Measurements from ENCODE around the gene IL1RAP.
"Not testable (repeated sequence)": the region's sequence is repeated elsewhere in the genome, so short reads cannot be mapped to it uniquely, and the experiment has no call there.

The IL1RAP gene

DNA sequence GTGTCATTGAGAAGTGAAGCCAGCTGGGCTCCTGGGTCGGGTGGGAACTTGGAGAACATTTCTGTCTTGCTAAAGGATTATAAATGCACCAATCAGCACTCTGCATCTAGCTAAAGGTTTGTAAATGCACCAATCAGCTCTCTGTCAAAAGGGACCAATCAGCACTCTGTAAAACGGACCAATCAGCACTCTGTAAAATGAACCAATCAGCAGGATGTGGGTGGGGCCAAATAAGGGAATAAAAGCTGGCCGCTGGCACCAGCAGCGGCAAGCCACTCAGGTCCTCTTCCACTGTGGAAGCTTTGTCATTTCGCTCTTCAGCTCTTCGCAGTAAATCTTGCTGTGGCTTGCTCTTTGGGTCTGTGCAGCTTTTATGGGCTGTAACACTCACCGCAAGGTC, 164.0 kb downstream of the IL1RAP start:
- DNase-seq, result not testable (repeated sequence)

DNA sequence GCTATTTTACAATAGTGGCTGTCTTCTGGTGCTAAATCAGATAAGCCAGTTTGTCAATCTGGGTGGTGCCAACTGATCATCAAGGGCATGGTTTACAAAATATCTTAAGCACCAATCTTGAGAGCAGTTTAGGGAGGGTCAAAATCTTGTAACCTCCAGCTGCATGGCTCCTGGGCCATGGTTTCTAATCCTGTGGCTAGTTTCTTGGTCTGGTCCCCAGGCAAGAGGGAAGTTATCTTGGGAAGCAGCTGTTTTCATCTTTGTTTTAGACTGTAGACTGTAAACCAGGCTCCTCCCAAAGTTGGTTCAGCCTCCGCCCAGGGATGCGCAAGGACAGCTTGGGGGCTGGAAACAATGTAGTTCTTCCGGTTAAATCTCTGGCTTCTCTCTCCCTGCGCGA, 166.8 kb downstream of the IL1RAP start:
- no peak for DNase-seq

DNA sequence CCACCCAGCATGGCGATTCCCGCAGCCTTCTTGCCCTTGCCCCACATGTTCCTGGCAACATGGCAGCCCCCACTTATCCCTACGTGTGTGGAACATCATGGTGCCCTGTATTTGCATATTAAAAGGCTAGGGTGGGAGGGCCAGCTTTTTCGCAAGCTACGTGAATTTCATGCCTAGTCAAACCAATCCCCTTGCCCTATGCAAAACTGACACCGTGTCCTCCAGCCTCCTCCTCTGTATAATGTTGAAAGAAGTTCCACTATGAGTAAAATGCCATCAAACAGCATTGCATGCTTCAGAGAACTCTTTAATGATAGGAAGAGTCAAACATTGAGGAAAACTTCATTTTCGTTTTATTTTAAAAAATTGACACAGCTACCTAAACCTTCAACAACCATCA, 170.9 kb downstream of the IL1RAP start:
- no peak for DNase-seq

DNA sequence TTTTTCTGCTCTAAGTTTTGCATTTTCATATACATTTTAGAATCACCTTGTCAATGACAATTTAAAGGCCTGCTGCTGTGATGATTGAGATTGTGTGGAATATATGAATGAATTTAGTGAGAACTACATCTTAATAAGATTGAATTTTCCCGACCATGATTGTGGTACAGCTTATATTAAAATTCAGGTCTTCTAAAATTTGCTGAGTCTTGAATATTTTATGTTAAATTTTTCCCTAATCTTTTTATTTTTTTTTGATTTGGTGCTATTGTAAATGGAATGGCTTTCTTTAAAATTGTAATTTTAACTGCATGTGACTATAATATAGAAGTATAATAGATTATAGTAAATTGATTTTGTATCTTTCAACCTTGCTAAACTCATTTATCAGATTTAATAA, 172.1 kb downstream of the IL1RAP start:
- DNase-seq, result no peak

DNA sequence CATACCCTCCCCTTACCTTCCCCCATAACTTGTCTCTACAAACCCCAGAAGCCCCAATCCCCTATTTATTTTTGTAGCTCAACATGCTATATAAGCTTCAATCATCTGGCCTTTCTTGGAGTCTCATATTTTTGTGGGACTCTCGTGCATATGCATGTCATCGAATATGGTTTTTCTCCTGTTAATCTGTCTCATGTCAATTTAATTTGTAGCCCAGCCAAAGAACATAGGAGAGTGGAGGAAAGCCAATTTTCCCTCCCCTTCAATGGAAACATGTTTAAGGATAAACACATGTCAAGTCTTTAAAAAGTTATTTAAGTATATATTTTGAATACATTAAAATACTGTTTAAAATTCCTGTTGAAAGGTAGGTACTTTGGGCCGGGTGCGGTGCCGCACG, 176.4 kb downstream of the IL1RAP start:
- no peak for DNase-seq

DNA sequence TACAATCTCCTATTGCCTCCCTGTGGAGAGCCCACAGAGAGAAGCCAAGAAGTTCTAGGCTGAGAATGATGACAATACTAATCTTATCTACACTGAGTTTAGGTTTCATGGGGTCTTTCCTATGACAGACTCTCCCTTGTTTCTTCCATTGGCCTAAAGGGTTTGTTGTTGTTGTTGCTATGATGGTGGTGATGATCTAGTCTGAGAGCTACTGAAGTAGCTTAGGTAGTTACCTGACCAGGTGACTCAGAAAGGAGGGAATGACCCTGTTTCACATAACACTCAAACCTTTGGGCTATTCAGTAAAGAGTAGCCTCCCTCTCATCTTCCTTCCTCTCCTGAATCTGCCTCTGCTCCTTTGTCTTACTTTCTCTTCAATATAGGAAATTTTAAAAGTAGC, 178.4 kb downstream of the IL1RAP start:
- DNase-seq, result no peak

DNA sequence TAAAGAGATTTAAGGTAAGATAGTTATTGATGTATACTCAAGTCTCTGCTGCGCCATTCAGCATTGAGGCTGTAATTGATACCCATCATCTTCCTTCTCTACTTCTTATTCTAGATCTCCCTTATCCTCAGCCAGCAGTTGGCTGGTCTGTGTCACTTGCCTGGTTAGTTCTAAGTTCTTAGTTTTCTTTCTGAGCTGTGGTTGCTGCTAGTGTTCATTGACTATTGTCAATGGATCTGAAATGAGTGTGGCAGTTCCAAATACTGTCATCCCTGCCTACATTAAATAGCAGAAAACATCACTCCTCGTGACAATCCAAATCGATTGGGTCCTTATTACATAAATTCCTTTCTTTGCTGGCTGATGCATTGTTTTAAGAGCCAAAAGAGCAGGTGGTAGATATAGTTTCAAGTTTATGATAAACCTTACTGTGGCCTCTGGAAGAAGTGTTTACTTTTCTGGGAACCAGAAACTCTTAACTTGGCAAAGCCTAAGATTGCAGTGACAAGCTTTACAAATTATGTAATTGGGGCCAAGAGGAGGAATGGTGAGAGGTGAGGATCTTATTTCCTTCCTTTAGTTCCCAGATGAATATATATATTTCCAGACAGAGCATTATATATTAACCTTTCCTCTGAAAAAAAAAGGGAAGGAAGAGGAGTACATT, 180.6 kb downstream of the IL1RAP start:
- DNase-seq, result no peak

DNA sequence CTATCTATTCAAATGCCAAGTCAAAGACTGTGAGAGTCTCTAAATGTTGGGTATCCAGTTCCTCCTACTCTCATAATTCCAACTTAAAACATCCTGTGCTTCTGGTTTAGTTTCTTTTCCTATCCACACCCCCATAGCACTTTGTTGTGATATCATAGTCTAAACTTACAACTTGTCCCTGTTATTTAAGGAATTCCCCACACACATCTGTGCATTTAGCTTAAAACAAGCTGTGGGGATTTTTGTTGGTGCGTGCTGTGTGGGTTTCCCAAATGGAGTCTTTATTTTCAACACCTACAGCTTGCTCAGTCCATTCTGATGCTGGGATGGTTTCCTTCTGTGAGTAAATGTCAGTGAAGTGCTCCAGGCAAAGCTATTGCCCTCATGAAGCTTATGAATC, 181.3 kb downstream of the IL1RAP start:
- DNase-seq, result no peak

DNA sequence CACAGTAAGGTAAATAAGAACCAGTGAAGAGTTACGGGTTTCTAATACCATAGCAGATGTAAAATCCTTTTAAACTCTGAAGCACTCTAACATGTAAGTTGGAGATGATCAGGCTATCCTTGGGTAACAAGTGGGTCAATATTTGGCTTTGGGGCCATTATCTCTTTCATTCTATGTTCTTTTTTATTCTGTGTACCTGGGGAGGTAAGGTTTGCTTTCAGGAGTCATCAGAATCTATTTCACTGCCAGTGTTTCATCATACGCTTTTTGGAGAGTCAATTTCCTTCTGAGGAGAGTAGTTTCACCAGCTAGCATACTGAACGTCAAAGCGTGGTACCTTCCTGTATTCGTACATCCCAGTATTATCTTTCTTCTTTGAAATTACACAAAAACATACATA, 182.1 kb downstream of the IL1RAP start:
- no peak for DNase-seq

DNA sequence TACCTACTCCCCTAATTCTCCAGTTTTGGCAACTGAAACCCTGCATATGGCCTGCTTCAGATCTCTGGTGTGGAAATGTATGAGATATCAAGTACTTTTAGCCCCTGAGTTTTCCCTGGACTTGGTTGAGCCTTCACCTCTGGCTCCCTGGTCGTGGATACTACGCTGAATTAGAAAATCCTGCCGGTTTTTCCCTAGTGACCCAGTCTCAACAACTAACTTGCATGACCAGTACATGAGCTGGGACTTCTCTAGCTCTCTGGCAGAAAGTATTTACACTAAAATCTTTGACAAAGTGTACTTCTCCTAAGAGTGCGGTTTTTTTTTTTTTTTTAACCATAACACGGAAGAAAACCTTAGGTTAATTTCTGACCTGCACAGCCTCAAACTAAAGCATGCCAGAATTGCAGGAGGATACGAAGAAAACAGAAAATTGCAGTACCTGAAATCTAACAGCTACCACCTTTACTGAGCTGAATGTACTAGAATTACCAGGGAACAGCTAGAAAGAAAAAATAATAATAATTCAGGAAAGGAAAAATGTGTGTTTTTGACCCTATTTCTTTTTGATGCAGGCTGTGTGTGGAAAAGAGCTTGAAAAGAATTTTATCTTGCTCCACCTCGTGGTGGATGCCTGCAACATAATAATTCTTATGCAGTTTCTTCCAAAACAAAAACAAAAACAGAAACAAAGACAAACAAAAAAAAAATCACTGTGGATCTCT, 183.1 kb downstream of the IL1RAP start:
- no peak for DNase-seq

DNA sequence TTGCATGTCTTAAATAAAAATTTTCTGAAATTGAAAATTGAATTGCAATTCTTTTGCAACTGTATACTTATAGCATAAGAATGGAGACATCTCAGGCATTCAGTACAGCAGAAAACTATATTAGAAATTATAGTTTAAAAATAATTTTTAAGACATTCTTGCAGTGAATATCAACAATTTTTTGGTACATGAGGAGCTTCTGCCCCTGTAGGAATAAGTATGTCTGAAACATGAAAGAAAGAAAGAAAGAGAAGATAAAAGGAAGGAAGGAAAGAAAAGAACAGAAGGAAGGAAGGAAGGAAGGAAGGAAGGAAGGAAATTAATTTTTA, 183.6 kb downstream of the IL1RAP start:
- DNase-seq, result no peak

DNA sequence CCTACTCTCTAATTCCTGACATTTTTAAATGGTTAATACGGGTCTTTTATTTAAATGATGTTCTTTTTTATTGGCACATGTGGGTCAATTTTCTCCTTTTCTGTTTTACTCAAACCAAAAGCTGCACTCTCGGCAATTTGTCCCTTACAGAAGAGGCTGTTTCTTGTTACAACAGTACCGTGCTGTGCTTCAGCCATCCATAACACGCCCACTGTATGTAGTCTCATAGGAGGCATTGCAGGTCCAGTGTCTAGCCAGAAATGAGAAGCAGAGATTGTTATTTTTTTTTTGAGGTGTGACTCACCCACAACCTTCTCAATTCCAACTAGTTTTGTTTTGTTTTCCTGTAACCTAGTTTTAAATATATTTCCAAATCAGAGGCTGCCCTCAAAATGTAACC, 184.0 kb downstream of the IL1RAP start:
- DNase-seq, result no peak

DNA sequence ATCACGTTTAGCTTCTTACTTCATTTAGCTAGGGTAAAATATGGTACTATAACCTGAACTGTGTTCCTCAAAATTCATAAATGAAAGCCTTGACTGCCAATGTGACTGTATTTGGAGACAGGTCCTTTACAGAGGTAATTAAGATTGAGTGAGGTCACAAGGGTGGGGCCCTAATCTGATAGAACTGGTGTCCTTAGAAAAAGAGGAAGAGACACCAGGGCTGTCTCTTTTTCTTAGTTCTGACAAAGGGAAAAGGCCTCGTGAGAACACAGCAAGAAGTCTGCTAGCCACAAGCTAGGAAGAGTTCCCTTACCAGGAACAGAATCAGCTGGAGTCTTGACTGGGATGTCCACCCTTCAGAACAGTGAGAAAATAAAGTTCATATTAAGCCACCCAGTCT, 185.9 kb downstream of the IL1RAP start:
- no peak for DNase-seq

DNA sequence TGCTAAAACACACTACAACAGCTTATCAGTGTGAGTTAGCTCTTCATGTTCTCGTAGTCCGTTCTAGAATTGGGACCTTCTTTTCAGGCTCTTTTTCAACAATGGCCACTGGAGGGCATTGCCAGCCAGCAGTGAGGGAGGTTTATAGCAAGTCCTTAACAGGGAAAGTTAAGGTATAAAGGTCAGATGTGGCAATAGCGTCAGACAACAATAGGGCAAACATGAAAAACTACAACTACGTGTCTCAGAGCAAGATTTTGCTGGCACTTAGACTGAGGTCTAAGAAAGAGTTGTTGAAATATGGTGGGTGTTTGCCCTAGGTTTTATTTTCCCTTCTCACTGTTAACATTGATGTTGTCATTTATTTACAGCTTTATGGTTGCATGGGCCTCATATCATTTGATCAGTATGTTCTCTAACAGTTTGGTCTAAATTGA, 187.2 kb downstream of the IL1RAP start:
- DNase-seq, result no peak

DNA sequence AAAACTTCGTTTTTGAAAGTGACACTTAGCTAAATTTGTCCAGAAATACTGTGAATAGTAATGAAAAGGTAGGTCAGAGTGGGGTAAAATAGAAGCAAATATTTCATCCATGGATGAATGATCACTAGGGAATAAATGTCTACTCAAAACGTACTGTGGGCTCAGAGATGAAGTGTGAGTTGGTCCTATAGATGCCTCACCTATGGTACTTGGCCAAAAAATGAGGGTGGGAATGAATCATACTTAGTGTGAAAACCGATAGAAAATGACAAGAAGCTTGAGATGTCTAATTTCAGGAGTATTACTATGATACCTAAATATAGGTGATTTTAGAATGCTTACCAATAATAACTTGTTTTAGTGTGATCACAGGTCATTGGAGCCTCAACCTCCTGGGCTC, 192.7 kb downstream of the IL1RAP start:
- DNase-seq, result no peak

Data from 8988T (cell line).